ENCODE results near the gene BUB1B. TPM values are rescaled to one million over a fixed set of nuclear protein-coding genes. Genes with fewer than 3 reads are reported as not detected.

Gene BUB1B
- total RNA-seq, 1 experiment from 2014 or later = 83.2 TPM

DNA sequence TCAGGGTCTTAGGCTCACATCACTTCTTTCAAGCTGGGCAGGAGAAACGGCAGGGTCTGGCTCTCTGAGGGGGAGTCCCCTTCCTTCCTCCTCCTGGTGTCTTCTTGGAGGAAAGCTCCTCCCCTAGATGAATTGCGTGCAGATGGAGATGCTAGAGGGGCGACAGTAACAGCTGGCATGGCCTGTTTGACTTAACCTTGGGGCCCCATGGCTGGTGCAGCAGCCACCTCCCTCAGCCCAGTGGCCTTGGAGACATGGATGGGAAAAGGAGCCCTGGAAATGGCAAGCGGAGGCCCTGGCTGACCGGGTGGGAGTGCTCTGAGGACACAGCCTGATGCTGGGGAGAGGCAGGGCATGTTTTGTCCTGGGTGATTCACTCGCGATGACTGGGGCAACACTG, 98.2 kb downstream of the BUB1B start:
- no peak overlapping the region for H3K4me2 ChIP-seq (ENCODE audit: insufficient read depth, insufficient read length, low read length)
- no peaks in the 10 kb centered on the region for H3K79me1 ChIP-seq (ENCODE audit: insufficient read depth, low read depth, low read length, poor library complexity, severe bottlenecking)
- H2AFZ ChIP-seq (ENCODE audit: low read length) = no peak overlapping the region
- H3K4ac ChIP-seq (ENCODE audit: low read depth, low read length) = no peak overlapping the region
- no peak overlapping the region for H4K8ac ChIP-seq (replicated peaks; ENCODE audit: insufficient read length, low read depth, low read length)
- WGBS (ENCODE audit: extremely low coverage, insufficient read length, low lambda C conversion rate) = no CpG with 5 or more reads among the region's 7 CpGs
- H3K18ac ChIP-seq (ENCODE audit: insufficient read length, low read depth, low read length) = no peak overlapping the region
- no peak overlapping the region for H3K23ac ChIP-seq (ENCODE audit: insufficient read length, low read depth, low read length)
- H3K4me1 ChIP-seq (ENCODE audit: insufficient read depth, low read length) = peaks cover 4% of the 10 kb centered on the region; the same call in 1 of the 2 replicates
- no peak overlapping the region for H2BK5ac ChIP-seq (ENCODE audit: insufficient read length, low read length)
- H3K79me2 ChIP-seq (ENCODE audit: insufficient read depth, low read length) = no peaks in the 10 kb centered on the region
- H2BK15ac ChIP-seq (ENCODE audit: low read depth, low read length) = no peak overlapping the region
- Mint-ChIP-seq H3K9me3 (no peaks in the 10 kb centered on the region), H3K36me3 (ENCODE audit: insufficient read depth in 1 of 3, low read depth in 3 of 3) (peaks cover 0 to 2% (median 0%) of the 10 kb centered on the region in 3 experiments; a peak in 1 of 7 replicates), H3K27me3 (ENCODE audit: low read depth) (peaks cover 8% of the 10 kb centered on the region), H3K27ac (0 out of 7 replicates have a peak overlapping the region, but pooled peaks of 1 of the 3 experiments have one; percentile 12), H3K4me1 (peaks cover 13 to 14% of the 10 kb centered on the region in 2 experiments), H3K4me3 (peak overlapping the region in 1 of 2 experiments; percentile 32; a peak in 1 of 5 replicates)
- H3K9ac ChIP-seq (ENCODE audit: extremely low read depth, insufficient read length, low read length) = no peak overlapping the region
- H2BK12ac ChIP-seq (ENCODE audit: insufficient read length, low read depth, low read length) = no peak overlapping the region
- no peak overlapping the region for H2AK5ac ChIP-seq (ENCODE audit: insufficient read length, low read length)
- no peak for DNase-seq
- H4K20me1 ChIP-seq (ENCODE audit: control insufficient read depth, insufficient read depth, insufficient read length) = no peaks in the 10 kb centered on the region
- H2BK20ac ChIP-seq (ENCODE audit: low read depth, low read length, poor library complexity, severe bottlenecking) = no peak overlapping the region
- TF ChIP-seq, protein P1, sequence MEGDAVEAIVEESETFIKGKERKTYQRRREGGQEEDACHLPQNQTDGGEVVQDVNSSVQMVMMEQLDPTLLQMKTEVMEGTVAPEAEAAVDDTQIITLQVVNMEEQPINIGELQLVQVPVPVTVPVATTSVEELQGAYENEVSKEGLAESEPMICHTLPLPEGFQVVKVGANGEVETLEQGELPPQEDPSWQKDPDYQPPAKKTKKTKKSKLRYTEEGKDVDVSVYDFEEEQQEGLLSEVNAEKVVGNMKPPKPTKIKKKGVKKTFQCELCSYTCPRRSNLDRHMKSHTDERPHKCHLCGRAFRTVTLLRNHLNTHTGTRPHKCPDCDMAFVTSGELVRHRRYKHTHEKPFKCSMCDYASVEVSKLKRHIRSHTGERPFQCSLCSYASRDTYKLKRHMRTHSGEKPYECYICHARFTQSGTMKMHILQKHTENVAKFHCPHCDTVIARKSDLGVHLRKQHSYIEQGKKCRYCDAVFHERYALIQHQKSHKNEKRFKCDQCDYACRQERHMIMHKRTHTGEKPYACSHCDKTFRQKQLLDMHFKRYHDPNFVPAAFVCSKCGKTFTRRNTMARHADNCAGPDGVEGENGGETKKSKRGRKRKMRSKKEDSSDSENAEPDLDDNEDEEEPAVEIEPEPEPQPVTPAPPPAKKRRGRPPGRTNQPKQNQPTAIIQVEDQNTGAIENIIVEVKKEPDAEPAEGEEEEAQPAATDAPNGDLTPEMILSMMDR (conservative IDR thresholded peaks at IDR 0.05) = no peak
- no peak overlapping the region for H3K14ac ChIP-seq (ENCODE audit: insufficient read depth, low read length)
- H4K91ac ChIP-seq (ENCODE audit: insufficient read length, low read depth, low read length) = no peak overlapping the region
- peaks cover 2% of the 10 kb centered on the region; the same call in 1 of the 2 replicates for H3K27me3 ChIP-seq (ENCODE audit: insufficient read depth, low read length)
- no peak overlapping the region for H3K56ac ChIP-seq (ENCODE audit: insufficient read length, low read depth, low read length)
- no peak overlapping the region for H4K5ac ChIP-seq (ENCODE audit: insufficient read length, low read depth, low read length)
- no peak overlapping the region for H2BK120ac ChIP-seq (ENCODE audit: low read depth, low read length, poor library complexity, severe bottlenecking)
- H3K9me3 ChIP-seq (ENCODE audit: control insufficient read depth, low read depth, low read length) = no peaks in the 10 kb centered on the region
- no peak overlapping the region for H3K27ac ChIP-seq (ENCODE audit: insufficient read length, low read depth, low read length)
- no peaks in the 10 kb centered on the region for H3K23me2 ChIP-seq (ENCODE audit: insufficient read length, low read depth, low read length, poor library complexity, severe bottlenecking)
- no peak overlapping the region for H3T11ph ChIP-seq (ENCODE audit: low read length)

All from H9 (cell line).